ENCODE measurements around the gene FREM1.
"Not testable (repeated sequence)": the region's sequence is repeated elsewhere in the genome, so short reads cannot be mapped to it uniquely, and the experiment has no call there.

FREM1 gene, protein sequence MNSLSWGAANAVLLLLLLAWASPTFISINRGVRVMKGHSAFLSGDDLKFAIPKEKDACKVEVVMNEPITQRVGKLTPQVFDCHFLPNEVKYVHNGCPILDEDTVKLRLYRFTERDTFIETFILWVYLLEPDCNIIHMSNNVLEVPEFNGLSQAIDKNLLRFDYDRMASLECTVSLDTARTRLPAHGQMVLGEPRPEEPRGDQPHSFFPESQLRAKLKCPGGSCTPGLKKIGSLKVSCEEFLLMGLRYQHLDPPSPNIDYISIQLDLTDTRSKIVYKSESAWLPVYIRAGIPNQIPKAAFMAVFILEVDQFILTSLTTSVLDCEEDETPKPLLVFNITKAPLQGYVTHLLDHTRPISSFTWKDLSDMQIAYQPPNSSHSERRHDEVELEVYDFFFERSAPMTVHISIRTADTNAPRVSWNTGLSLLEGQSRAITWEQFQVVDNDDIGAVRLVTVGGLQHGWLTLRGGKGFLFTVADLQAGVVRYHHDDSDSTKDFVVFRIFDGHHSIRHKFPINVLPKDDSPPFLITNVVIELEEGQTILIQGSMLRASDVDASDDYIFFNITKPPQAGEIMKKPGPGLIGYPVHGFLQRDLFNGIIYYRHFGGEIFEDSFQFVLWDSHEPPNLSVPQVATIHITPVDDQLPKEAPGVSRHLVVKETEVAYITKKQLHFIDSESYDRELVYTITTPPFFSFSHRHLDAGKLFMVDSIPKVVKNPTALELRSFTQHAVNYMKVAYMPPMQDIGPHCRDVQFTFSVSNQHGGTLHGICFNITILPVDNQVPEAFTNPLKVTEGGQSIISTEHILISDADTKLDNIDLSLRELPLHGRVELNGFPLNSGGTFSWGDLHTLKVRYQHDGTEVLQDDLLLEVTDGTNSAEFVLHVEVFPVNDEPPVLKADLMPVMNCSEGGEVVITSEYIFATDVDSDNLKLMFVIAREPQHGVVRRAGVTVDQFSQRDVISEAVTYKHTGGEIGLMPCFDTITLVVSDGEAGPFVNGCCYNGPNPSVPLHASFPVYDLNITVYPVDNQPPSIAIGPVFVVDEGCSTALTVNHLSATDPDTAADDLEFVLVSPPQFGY (N-terminal part only)

DNA sequence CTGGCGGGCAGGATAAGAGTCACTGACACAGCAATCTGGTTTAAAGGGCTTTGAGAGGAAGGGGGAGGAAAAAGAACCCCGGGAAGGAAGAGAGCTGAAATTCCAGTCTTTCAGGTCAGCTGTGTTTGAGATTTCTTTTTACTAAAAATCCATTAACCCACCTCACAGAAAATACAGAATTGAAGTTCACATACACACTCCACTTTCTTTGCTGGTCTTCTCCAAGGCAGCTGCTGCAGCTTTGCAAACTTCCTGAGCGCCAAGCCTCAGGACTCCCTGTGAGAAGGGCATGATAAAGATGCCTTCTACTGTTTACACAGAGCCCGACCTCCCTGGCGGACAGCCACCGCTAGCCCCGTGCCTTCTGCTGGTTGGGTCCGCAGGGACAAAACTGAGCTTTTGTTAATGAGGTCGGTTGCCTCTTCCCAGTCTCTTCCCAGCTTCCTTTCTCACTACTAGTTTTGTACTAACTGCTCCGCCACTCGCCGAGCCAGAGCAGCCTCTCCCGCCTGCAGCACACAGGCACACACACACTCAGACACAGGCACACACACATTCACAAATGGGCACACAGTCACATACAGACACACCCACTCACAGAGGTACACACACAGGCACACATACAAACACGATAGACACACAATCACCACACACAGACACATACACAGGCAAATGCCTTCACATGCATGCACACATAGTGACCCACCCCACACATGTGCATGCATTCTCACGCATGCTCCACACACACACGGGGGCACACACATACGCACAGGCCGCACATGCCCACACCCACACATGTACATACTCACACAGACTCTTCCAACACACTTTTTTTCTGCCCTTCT, at the start of gene FREM1:
Gene FREM1, minus strand, starts transcription at position 468 of the 845 bp plus-strand sequence. CDS start 41,451 bp downstream, outside the sequence.
- DNase-seq (ENCODE audit: low read depth): peak; percentile 41

DNA sequence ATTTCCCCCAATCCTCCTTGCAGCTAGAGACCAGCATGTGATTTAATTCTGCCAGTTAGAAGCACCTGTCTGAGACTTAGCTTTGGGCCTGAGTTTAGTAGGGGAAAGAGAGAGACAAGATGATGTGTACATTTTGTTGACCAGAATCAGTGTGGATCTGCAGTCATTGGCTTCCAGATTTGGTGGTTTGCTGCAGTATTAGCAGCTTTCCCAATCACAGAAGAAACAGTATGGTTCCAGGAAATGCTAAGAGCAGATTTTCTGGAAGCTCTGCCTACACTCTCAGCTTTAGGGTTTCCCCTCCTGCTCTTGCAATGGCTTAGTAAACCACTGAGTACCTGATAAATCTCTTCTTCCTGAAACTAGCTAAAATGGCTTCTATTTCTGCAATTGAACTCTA, 48.8 kb upstream of the FREM1 start:
- no peak for DNase-seq (ENCODE audit: low read depth)

- DNase-seq (ENCODE audit: low read depth): no peak
Observed at GRCh38 chr9:14957109-14957508, 46.9 kb upstream of the FREM1 start.

GRCh38 chr9:14956208-14956607, 46.0 kb upstream of the FREM1 start:
- no peak for DNase-seq (ENCODE audit: low read depth)

DNA sequence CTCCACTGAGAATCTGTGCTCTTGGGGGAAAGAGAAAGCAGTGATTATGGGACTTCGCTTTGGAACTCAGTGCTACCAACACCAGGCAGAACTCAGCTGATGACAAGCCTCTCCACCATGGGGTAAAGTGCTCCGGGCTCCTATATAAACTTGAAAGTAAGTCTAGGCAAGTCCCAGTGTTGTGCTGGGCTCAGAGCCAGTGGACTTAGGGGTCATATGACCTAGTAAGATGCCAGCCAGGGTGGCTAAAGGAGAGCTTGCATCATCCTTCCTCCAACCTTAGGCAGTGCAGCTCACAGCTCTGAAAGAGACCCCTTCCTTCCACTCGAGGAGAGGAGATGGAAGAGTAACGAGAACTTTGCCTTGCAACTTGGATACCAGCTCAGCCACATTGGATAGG, 35.1 kb upstream of the FREM1 start:
- peak; percentile 9 for DNase-seq (ENCODE audit: low read depth)

- DNase-seq (ENCODE audit: low read depth): no peak
Observed at GRCh38 chr9:14941501-14942405, 31.5 kb upstream of the FREM1 start.

- no peak for DNase-seq (ENCODE audit: low read depth)
Observed at GRCh38 chr9:14939378-14939777, 29.1 kb upstream of the FREM1 start.

- no peak for DNase-seq (ENCODE audit: low read depth)
Observed at GRCh38 chr9:14937216-14937615, 27.0 kb upstream of the FREM1 start.

- DNase-seq (ENCODE audit: low read depth): no peak
Observed at GRCh38 chr9:14936491-14936890, 26.3 kb upstream of the FREM1 start.

- DNase-seq (ENCODE audit: low read depth): no peak
Observed at GRCh38 chr9:14935964-14936363, 25.7 kb upstream of the FREM1 start.

DNA sequence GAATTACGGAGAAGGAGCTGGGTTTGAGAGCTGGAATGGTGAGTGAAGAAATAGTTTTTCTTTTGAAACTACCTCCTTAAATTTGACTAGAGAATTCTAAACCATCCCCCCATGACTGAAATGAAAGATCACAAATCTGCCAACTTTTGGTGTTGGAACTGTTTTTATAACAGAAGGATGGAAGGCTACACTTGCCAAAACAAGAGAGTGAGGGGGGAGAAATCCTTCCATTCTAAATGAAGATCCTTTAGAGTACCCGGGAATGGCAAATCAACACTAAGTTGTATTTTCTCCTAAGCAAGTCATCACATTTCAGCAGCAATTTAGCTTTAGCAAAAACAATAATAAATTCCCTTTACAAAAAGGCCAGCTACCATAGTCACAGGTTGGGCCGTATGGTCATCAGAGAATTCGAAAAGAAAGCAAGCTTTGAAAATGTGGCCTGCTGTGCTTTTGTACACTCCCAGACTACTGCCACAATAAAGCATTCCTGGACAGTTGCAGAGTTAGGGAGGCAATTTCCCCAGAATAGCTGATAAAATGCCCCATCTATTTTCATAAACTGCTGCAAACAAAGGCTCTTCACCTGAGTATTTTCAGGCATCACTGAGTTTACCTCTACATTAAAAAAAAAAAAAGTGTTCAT, 25.0 kb upstream of the FREM1 start:
- no peak for DNase-seq (ENCODE audit: low read depth)

DNA sequence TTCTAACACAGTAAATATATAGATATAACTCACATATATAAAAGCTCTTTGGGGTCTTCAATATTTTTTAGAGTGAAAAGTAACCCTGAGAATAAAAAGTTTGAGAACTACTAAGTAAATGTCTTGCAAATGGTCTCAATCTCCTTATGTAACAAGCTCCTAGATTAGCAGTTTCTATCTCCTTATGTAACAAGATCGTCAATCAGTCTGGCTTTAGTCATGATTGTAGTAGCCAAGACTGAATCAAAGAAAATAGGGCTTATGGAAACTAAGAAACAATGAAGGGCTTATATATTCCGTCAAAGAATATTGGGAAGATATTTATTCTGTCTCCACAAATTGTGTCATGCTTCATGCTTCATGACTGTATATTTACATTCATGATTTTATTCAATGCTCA, 22.4 kb upstream of the FREM1 start:
- no peak for DNase-seq (ENCODE audit: low read depth)

DNA sequence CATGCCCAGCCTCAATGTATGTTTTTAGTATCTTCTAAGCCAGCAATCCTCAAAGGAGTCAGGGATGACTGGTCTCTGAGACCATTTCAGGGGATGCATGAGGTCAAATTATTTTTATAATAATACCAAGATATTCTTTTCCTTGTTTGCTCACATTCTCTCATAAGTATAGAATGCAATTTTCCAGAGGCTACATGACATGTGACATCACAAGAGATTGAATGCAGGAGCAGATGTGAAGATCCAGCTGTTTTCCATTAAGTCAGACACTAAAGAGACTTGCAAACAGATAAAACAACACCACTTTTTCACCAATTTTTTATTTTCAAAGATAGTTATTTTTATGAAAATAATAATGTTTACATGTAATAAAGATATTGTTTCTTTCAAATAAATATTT, 22.0 kb upstream of the FREM1 start:
- DNase-seq (ENCODE audit: low read depth): peak; percentile 54

- DNase-seq (ENCODE audit: low read depth): no peak
Observed at GRCh38 chr9:14926941-14927624, 16.9 kb upstream of the FREM1 start.

GRCh38 chr9:14924230-14925219, 14.3 kb upstream of the FREM1 start:
- peak; percentile 92 for DNase-seq (ENCODE audit: low read depth)

DNA sequence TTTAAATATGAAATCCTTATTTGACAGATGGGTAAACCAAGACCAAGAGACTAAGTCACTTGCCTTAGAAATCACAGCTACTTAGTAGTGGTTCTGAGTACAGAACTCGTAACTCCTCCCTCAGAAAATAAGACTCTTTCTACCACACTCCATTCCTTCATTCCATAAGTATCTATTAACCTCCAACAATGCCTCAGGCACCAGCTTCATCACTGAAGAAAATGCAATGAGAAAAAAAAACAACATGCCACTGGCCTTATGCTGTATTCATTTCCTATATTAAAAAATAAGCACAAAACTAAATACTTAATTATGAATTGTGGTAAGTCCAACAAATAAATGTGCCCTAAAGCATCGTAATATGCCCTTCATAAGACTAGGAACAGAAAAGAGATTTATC, 13.5 kb upstream of the FREM1 start:
- no peak for DNase-seq (ENCODE audit: low read depth)

- not testable (repeated sequence) for DNase-seq (ENCODE audit: low read depth)
Observed at GRCh38 chr9:14920805-14921204, 10.6 kb upstream of the FREM1 start.

DNA sequence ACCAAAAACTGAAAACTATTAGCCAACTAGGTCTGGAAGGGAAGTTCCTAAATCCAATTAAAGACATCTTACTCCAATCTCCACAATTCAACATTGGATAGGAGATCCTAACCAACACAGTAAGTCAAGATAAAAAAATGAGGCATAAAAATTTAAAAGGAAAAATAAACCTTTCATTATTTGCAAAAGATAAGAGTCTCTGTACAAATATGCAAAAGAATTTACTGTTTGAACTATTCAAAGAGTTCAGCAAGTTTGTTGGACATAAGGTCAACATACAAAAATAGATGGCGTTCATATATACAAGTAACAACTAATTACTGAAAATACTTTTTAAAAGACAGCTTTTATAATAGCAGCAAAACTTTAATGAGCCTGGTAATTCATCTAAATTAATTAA, 3.1 kb upstream of the FREM1 start:
- no peak for DNase-seq (ENCODE audit: low read depth)

Measured in fibroblast of gingiva (primary cell).